OCI-LY7 (cell line): ENCODE results near the gene ELF2. TPM values are rescaled to one million over a fixed set of nuclear protein-coding genes. Genes with fewer than 3 reads are reported as not detected.

Experiments
- BruUV-seq: library from RNA; stranded (reverse); fragments of 400-500 nt; replicated peaks from 2 replicates; lab custom pipeline; 2021; lab: Mats Ljungman, UMichigan
- CTCF ChIA-PET: fragments of 300-600 bp; sonication (Branson Sonifier 250); formaldehyde crosslinking; loops from one replicate; lab custom pipeline; 2022; ENCODE audit warnings: antibody characterized with exemption; ENCODE audit not compliant: unreplicated experiment; lab: Charles Lee
- POLR2A ChIA-PET: fragments of 300-600 bp; sonication (Branson Sonifier 250); formaldehyde crosslinking; loops from one replicate; lab custom pipeline; 2022; ENCODE audit warnings: antibody characterized with exemption; lab: Charles Lee
- DNase-seq: peaks from one replicate; pipeline ENCODE4 v3.0.0-alpha.2; 2015; ENCODE audit warnings: low spot score
- H2AFZ ChIP-seq: fragments of 200-600 bp; sonication (generic), shearing (Covaris generic); 2 replicates; pipeline ENCODE4 v1.6.1; 2014; ENCODE audit warnings: mild to moderate bottlenecking, antibody characterized with exemption, low read length, moderate library complexity
- H3K27ac ChIP-seq: fragments of 200-600 bp; sonication (generic); 2 replicates; pipeline ENCODE4 v1.5.1; 2014; ENCODE audit warnings: mixed run types, low read depth, mild to moderate bottlenecking, moderate library complexity, low read length, inconsistent platforms; ENCODE audit not compliant: poor library complexity, severe bottlenecking
- H3K36me3 ChIP-seq: fragments of 200-600 bp; sonication (generic); 2 replicates; pipeline ENCODE4 v1.6.1; 2014; ENCODE audit warnings: mild to moderate bottlenecking, antibody characterized with exemption, low read length, moderate library complexity, mixed read lengths; ENCODE audit not compliant: insufficient read depth
- H3K4me1 ChIP-seq: fragments of 200-600 bp; sonication (generic); 2 replicates; pipeline ENCODE4 v1.5.1; 2014; ENCODE audit warnings: mild to moderate bottlenecking, low read length; ENCODE audit not compliant: insufficient read depth, poor library complexity, severe bottlenecking
- H3K4me2 ChIP-seq: fragments of 200-600 bp; sonication (generic); 2 replicates; pipeline ENCODE4 v1.6.1; 2014; ENCODE audit warnings: mild to moderate bottlenecking, low read length
- H3K4me3 ChIP-seq: fragments of 200-600 bp; sonication (generic); 2 replicates; pipeline ENCODE4 v1.5.1; 2014; ENCODE audit warnings: mild to moderate bottlenecking, low read depth, low read length; ENCODE audit not compliant: poor library complexity, severe bottlenecking
- H3K79me2 ChIP-seq: fragments of 200-600 bp; sonication (generic); 2 replicates; pipeline ENCODE4 v1.6.1; 2016; ENCODE audit warnings: low read depth, mild to moderate bottlenecking, low read length, moderate library complexity, mixed read lengths; ENCODE audit not compliant: insufficient read depth
- H3K9me2 ChIP-seq: fragments of 200-600 bp; sonication (generic); 2 replicates; pipeline ENCODE4 v1.6.1; 2016; ENCODE audit warnings: mild to moderate bottlenecking, low read length, mixed read lengths; ENCODE audit not compliant: insufficient read depth
- H3K9me3 ChIP-seq: fragments of 200-600 bp; sonication (generic); 2 replicates; pipeline ENCODE4 v1.6.1; 2014; ENCODE audit warnings: mild to moderate bottlenecking, mixed run types, low read length, mixed read lengths
- H4K20me1 ChIP-seq: fragments of 200-600 bp; sonication (generic); 2 replicates; pipeline ENCODE4 v1.6.1; 2014; ENCODE audit warnings: mild to moderate bottlenecking, antibody characterized with exemption, low read length, moderate library complexity, mixed read lengths; ENCODE audit not compliant: insufficient read depth
- CTCF ChIP-seq: fragments of 200-600 bp; sonication (generic); conservative IDR thresholded peaks from 2 replicates; pipeline ENCODE4 v1.5.1; 2014; ENCODE audit warnings: mild to moderate bottlenecking, antibody characterized with exemption, low read length, moderate library complexity, mixed read lengths
- EZH2phosphoT487 ChIP-seq: fragments of 200-600 bp; sonication (generic); IDR thresholded peaks from 2 replicates; pipeline ENCODE4 v1.6.1; 2018; ENCODE audit warnings: low read depth, borderline replicate concordance, mild to moderate bottlenecking, mixed run types, antibody characterized with exemption, low read length, moderate library complexity, mixed read lengths
- intact Hi-C: fragments of 100-400 bp; cut with micrococcal nuclease; formaldehyde crosslinking; loops from one replicate; pipeline ENCODE4 v1.10.0; 2022; ENCODE audit not compliant: unreplicated experiment
- total RNA-seq, 2 experiments: library from RNA; depleted of rRNA in 1 of 2; stranded (reverse); fragments of >200 nt in 1 of 2; shearing (Covaris generic) in 1 of 2; gene quantifications; 2 replicates each; pipeline ENCODE4 v1.2.3, GENCODE V29; 2014 to 2022

The ELF2 gene
- total RNA-seq, 2 experiments from 2014 or later: 49.6 to 57.0 TPM

DNA sequence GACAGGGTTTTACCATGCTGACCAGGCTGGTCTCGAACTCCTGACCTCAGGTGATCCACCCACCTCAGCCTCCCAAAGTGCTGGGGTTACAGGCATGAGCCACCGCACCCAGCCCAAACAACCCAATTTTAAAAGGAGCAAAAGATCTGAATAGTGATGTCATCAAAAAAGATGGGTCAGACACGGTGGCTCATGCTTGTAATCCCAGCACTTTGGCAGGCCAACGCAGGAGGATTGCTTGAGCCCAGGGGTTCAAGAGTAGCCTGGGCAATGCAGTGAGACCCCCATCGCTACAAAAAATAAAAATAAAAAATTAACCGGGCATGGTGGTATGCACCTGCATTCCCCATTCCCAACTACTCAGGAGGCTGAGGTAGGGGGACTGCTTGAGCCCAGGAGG, 6.1 kb downstream of the ELF2 start:
- no peak overlapping the region for H3K27ac ChIP-seq
- ChIA-PET CTCF (no interaction called here), POLR2A (interaction anchor here (0.7 to 1.0 kb wide), 2 partner anchors 10 to 132 kb away, joined by 3 to 4 read pairs; partner anchors contain the start of gene NDUFC1)
- H3K9me3 ChIP-seq: no peaks in the 10 kb centered on the region
- peaks cover 57% of the 10 kb centered on the region for H3K79me2 ChIP-seq
- DNase-seq: no peak
- H3K4me3 ChIP-seq: no peak overlapping the region
- H3K36me3 ChIP-seq: no peaks in the 10 kb centered on the region
- BruUV-seq: no TSS peak
- no peak overlapping the region for H3K4me2 ChIP-seq
- H2AFZ ChIP-seq: no peak overlapping the region
- intact Hi-C loops: no loop called here
- peaks cover 36% of the 10 kb centered on the region for H3K4me1 ChIP-seq
- H3K9me2 ChIP-seq: no peaks in the 10 kb centered on the region
- H4K20me1 ChIP-seq: peaks cover 18% of the 10 kb centered on the region; the same call in 1 of the 2 replicates
- TF ChIP-seq CTCF: no peak
- TF ChIP-seq EZH2phosphoT487: no peak

- no peak overlapping the region for H3K4me3 ChIP-seq
- peaks cover 34% of the 10 kb centered on the region; the same call in 1 of the 2 replicates for H3K79me2 ChIP-seq
- H3K4me1 ChIP-seq: peaks cover 31% of the 10 kb centered on the region
- H3K9me2 ChIP-seq: no peaks in the 10 kb centered on the region
- ChIA-PET POLR2A (interaction anchor here (0.6 to 1.1 kb wide), 6 partner anchors 11 to 881 kb away, joined by 3 to 6 read pairs (median 4); no protein-coding TSS in a partner anchor), CTCF (interaction anchor here (1.0 kb wide), 1 partner anchor 14 kb away, joined by 4 read pairs; no protein-coding TSS in a partner anchor)
- no peaks in the 10 kb centered on the region for H4K20me1 ChIP-seq
- no peaks in the 10 kb centered on the region for H3K9me3 ChIP-seq
- peak; percentile 82 for TF ChIP-seq CTCF
- TF ChIP-seq EZH2phosphoT487: no peak
- DNase-seq: peak; percentile 55
- no peaks in the 10 kb centered on the region for H3K36me3 ChIP-seq
- H3K4me2 ChIP-seq: no peak overlapping the region; the same call in 1 of the 2 replicates
- no peak overlapping the region for H3K27ac ChIP-seq
- no TSS peak for BruUV-seq
- intact Hi-C loops: loop anchor here (2.0 kb wide), 1 partner anchor 69 kb away; no protein-coding TSS in a partner anchor
- H2AFZ ChIP-seq: no peak overlapping the region
These were observed 9.1 kb downstream of the ELF2 start for GRCh38 chr4:139167774-139168444.

GRCh38 chr4:139164731-139165130, 12.3 kb downstream of the ELF2 start:
- peaks cover 23% of the 10 kb centered on the region for H3K79me2 ChIP-seq
- BruUV-seq: no TSS peak

More at GRCh38 chr4:139164731-139165130, 12.3 kb downstream of the ELF2 start:
- H3K4me3 ChIP-seq: no peak overlapping the region
- no peak overlapping the region for H3K4me2 ChIP-seq
- POLR2A ChIA-PET: interaction anchor here (0.7 kb wide), 1 partner anchor 10 kb away, joined by 4 read pairs; no protein-coding TSS in a partner anchor
- H3K27ac ChIP-seq: no peak overlapping the region
- no peaks in the 10 kb centered on the region for H4K20me1 ChIP-seq
- TF ChIP-seq CTCF (no peak), EZH2phosphoT487 (no peak)
- no peaks in the 10 kb centered on the region for H3K9me2 ChIP-seq
- CTCF ChIA-PET: no interaction called here
- intact Hi-C loops: no loop called here
- no peaks in the 10 kb centered on the region for H3K9me3 ChIP-seq
- H2AFZ ChIP-seq: no peak overlapping the region
- H3K36me3 ChIP-seq: no peaks in the 10 kb centered on the region
- H3K4me1 ChIP-seq: peaks cover 25% of the 10 kb centered on the region
- no peak for DNase-seq
